G401.6 (cell line): ENCODE measurements around the gene OR9A2.

Source experiments
- FAIRE-seq: peaks from 2 replicates; lab custom pipeline; 2012; peaks lifted over from hg19 to GRCh38; lab: Jason Lieb, UNC

The OR9A2 gene

GRCh38 chr7:143027032-143027431 is at the start of gene OR9A2:
OR9A2 (minus strand) TSS chr7:143027132; CDS start chr7:143027132, 0 bp downstream.
- no peak for FAIRE-seq

DNA sequence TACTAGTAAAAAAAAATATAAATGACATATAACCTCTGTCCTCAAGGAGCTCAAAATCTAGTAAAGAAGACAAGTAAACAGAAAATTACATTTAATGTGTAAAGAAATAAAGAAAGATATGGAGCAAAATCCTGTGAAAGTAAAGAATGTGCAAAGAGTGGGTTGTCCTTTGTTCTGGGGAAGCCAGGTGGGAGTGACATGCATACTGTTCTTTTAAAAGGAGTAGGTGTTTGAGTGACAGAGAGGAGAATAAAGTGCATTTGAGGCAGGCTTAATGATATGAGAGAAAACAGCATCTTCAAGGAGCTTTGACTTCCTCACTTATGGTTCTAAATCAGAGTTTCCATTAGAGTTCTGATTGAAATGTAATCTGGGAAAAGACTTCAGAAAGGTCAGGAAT is 47.2 kb upstream of the OR9A2 start:
- FAIRE-seq, result no peak

GRCh38 chr7:143073556-143073955 is 46.6 kb upstream of the OR9A2 start:
- FAIRE-seq, result no peak

- no peak for FAIRE-seq
These were observed 43.1 kb upstream of the OR9A2 start for GRCh38 chr7:143069912-143070500.

GRCh38 chr7:143068446-143068845 is 41.5 kb upstream of the OR9A2 start:
- FAIRE-seq, result no peak

GRCh38 chr7:143063741-143064140 is 36.8 kb upstream of the OR9A2 start:
- FAIRE-seq, result no peak

DNA sequence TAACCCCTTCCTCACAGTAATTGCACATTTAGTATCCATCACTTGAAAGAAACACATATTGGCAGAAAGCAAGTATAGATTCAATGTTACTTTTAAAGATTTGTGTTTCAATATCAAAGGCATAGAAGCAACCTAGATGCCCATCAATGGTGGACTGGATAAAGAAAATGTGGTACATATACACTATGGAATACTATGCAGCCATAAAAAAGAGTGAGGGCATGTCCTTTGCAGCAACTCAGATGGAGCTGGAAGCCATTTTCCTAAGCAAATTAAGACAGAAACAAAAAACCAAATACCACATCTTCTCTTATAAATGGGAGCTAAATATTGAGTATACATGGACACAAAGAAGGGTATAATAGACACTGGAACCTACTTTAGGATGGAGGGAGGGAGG is 28.8 kb upstream of the OR9A2 start:
- FAIRE-seq, result no peak

DNA sequence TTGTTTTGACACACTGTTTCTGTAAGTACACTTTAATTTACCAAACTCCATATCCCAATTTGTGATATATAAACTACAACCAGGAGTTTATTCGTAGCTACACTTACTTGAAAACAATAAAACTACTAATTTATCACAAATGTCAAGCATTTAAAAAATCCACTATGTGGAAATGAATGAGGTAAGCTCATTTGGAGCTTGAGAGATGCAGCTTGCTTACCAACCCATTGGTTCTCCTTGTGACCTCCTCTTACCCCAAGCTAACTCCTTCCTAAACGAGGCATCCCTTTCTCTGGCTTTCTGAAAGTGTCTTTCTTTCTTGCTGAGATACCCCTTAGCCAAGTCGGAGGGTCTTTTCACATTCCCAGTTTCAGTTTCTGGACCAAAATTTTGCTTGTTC is 27.7 kb upstream of the OR9A2 start:
- FAIRE-seq, result no peak

DNA sequence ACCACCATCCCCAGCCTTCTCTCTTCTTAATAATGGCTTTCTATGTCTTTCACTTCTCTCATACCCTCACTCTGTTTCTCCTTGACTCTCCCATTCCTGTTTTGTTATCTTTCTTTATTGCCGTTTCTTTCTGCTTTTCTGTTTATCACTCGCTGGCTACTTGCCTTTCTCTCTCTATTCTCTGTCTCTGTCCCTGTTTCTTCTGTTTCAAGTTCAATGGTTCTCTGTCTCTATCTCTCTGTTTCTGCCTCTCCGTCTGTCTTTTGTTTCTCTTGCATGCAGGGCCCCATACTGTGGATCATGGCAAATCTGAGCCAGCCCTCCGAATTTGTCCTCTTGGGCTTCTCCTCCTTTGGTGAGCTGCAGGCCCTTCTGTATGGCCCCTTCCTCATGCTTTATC is 25.1 kb upstream of the OR9A2 start, which contains the start of gene OR6V1:
Gene OR6V1 (plus strand): TSS at position 301 of the 400 bp plus-strand sequence. CDS start 0 bp downstream, at position 301.
- no peak for FAIRE-seq

DNA sequence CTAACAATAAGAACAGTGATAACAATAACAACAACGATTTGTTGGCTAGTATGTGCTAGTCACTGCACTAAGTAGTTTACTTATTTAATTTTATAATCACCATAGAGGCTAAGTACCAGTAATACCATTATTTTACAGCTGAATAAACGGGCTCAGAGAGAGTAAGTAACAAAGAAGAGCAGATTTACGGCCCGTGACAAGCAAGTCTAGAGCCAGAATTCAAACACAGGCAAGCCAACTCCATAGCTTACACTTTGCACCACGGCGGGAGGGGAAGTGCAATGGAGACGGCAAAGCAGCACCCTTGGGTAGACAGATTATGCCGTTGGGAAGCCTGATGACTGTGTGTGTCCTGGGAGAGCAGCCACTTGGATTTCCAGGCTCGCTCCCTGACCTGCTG is 24.0 kb upstream of the OR9A2 start:
- no peak for FAIRE-seq

DNA sequence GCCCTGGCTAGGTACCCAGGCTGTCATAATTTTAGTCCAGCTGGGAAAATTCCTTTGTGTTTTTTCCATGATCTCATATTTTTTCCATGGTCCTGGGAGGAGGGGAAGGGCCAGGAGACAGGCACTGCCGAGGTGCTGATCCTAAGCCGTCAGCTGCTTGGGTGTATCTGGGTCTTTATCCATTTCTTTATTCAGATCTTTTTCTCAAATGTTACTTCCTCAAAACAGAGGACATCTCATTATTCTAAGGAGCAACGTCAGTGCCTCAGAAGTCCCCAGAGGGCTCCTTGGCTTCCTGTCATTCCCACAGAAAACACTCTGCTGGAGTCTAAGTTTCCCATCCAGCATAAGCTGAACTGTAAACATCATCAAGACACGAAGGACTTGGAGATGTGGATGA is 22.4 kb upstream of the OR9A2 start:
- FAIRE-seq, result no peak

DNA sequence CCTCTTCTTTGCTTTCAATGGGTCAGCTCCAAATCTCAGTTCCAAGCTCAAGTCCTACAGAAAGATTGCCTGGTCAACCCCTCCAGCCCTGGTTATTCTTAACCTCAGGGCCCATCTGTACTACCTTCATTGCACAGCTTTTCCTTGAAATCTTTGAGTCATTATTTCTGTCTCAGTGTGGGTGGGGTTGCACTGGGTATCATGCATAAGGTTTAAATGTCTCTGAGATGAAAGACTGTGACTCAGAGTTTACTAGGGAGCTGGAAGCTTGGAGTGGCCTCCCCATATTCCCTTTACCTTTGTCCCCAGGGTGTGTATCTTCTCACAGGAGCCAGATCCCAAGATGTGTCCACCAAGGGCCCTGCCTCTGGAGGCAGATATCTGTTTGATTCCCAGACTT is 21.9 kb upstream of the OR9A2 start:
- no peak for FAIRE-seq

GRCh38 chr7:143047326-143047725 is 20.4 kb upstream of the OR9A2 start:
- FAIRE-seq, result no peak

DNA sequence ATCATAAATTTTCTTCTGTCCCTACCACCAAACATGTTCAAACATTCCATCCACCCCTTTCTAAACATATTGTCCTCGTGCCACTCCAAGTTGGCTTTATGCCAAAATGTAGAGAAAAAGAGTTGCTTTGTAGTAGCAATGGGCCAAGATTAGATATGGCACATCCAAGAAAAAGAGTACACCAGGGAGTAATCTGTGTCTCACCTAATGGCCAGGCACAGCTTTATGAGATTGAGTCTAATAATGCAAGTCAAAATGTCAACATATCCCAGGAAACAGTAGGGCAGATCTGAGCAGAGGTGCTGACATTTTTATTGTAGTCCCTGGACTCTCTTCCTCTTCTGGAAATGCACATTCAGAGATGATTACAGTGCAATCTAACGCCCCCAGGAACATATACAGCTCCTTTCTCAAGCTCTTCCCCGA is 19.5 kb upstream of the OR9A2 start:
- FAIRE-seq, result no peak

- no peak for FAIRE-seq
These were observed 16.5 kb upstream of the OR9A2 start for GRCh38 chr7:143043391-143043790.

DNA sequence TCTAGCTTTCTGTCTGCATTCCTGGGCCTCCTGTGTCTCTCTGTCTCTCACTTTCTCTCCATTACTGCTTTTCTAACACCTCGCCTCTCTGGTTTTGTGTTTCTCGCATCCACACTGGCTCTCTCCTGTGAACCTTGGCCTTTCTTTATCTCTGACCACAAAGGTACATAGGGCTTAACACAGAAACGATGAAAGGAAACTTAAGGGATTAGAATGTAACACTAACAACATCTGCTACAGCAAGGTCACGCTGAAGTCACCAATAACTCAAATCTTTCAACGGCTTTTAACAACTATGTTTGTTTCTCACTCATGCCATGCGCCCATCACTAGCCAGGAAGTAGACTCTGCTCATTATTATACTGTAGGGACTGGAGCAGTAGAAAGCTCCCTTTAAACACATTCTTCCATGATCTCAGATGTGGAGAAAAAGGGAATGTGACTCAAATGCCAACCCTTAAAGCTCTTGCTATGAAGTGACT is 15.9 kb upstream of the OR9A2 start:
- no peak for FAIRE-seq

GRCh38 chr7:143042159-143042789 is 15.3 kb upstream of the OR9A2 start:
- FAIRE-seq, result no peak

DNA sequence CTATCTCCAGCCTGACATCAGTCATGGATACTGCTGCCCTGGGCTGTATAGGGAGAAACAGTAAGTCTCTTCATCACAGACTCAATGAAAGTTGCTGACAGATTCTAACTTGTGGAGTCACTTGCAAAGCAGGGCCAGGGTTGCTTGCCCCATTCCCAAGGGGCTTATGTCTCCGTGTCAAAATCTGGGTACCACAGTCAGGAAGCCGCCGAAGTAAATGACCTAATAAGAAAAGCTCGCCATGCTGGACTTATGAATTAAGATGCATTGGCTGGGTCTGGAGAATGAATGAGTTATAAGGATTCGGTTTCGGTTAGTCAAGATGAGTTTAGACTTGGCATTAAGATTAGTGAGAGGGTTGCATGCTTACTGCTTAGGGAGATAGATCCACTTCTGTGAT is 14.4 kb upstream of the OR9A2 start:
- no peak for FAIRE-seq

DNA sequence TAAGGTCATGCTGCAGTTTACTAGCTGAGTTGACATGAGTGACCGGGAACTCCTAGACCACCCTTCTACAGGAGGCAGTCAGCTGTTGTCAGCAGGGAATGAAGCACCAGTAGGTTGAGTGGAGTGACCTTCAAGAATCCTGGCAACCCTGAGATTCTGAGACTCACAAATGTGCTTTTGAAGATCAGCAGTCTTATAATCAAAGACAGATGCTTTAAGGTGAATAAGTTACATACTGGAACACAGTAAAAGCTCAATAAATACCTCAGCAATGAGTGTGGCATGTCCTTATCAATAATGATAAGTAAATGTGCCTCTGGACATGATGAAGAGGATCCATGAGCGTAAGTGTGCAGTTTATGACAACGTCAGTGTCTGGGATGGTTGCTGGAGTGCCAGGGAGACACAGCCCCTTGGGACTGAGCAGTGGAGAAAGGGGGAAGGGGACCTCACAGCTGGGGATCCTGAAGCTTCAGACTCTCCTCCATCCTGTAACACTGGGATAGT is 13.3 kb upstream of the OR9A2 start:
- FAIRE-seq, result no peak

DNA sequence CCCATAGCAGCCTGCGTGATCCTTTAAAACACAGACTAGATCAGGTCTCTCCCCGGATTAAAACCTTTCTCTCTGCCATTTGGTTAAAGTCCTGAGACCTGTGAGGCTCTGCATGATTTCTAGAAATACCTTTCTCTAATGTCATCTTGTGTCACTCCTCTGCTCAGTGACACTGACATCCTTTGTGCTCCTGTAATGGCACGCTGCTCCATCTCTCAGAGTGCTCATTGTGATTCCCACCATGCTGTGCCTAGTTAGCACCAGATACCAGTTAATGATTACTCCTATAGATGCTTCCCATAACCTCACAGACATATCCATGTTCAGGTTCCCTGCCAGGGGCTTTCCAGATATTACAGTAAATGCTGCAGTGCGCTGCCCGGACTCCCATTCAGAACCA is 11.7 kb upstream of the OR9A2 start:
- FAIRE-seq, result no peak

DNA sequence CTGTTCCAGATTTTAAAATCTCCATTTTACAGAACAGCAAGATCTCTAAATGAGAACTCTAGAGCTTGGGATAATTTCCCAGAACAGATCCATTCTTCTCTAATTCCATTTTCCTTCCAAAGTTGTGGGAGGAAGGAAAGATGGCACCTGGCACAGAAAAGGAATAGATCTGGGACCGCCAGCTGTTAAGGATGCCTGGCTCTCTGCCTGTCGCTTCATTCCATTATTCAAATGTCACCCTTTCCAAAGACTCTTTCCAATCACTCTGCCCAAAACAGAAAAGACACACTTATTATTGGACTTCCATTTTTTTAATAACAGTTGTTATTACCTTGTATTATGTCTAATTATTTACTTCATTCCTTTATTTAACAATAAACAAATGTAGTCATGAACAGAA is 751 bp upstream of the OR9A2 start:
- FAIRE-seq, result no peak

GRCh38 chr7:143025371-143025770 is 1.6 kb downstream of the OR9A2 start:
- FAIRE-seq, result no peak

DNA sequence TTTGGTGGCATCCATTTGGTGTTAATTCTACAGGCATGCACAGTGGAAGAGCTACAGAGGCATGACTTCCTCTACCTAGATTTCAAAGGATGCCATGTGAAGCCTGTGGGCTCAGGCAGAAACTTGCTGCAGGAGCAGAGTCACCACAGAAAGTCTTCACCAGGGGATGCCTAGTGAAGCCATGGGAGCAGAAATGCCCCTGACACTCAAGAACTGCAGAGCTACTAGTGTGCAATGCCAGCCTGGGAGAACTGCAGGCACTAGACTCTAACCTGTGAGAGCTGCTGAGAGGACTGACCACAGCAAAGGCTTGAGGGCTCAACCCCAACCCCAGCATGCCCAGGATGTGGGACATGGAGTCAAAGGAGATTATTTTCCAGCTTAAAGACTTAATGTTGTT is 3.9 kb downstream of the OR9A2 start:
- FAIRE-seq, result no peak

GRCh38 chr7:143018931-143019330 is 8.0 kb downstream of the OR9A2 start:
- FAIRE-seq, result no peak
